Keratinocyte (primary cell): ENCODE results near the gene DISC1. TPM values are rescaled to one million over a fixed set of nuclear protein-coding genes. Genes with fewer than 3 reads are reported as not detected.

Experiments
- DNase-seq: peaks from one replicate; pipeline ENCODE4 v3.0.0-alpha.2; 2011; ENCODE audit warnings: low read depth, missing footprints, low spot score
- FAIRE-seq: peaks from 2 replicates; lab custom pipeline; 2011; peaks lifted over from hg19 to GRCh38; lab: Jason Lieb, UNC
- H2AFZ ChIP-seq: 2 replicates; pipeline ENCODE4 v1.6.0; 2012; ENCODE audit warnings: low read length, control low read depth, inconsistent platforms; ENCODE audit not compliant: control insufficient read depth
- H3K27ac ChIP-seq: 2 replicates; pipeline ENCODE4 v1.5.1; 2011; ENCODE audit warnings: low read length; ENCODE audit not compliant: control insufficient read depth, insufficient read depth
- H3K27me3 ChIP-seq: 3 replicates; pipeline ENCODE4 v1.6.0; 2011; ENCODE audit warnings: low read length; ENCODE audit not compliant: control insufficient read depth, insufficient read depth; ENCODE audit errors: extremely low read depth
- H3K36me3 ChIP-seq, 2 experiments: 2 replicates in 1 of 2; 3 replicates in 1 of 2; pipeline ENCODE4 v1.5.1; 2011; ENCODE audit warnings: low read length in 2 of 2, mild to moderate bottlenecking in 1 of 2; ENCODE audit not compliant: control insufficient read depth in 2 of 2, insufficient read depth in 2 of 2; ENCODE audit errors: extremely low read depth in 1 of 2
- H3K4me1 ChIP-seq: 3 replicates; pipeline ENCODE4 v1.5.1; 2011; ENCODE audit warnings: low read length; ENCODE audit not compliant: control insufficient read depth, insufficient read depth; ENCODE audit errors: extremely low read depth
- H3K4me2 ChIP-seq: 3 replicates; pipeline ENCODE4 v1.6.0; 2011; ENCODE audit warnings: low read depth, low read length; ENCODE audit not compliant: control insufficient read depth, insufficient read depth; ENCODE audit errors: extremely low read depth
- H3K4me3 ChIP-seq, 3 experiments: fragments of 200-600 bp in 1 of 3; sonication (generic) in 1 of 3; 2 replicates in 2 of 3; 3 replicates in 1 of 3; pipeline ENCODE4 v1.5.1; 2011 to 2016; ENCODE audit warnings: low read length in 3 of 3, mild to moderate bottlenecking in 3 of 3, control low read depth in 2 of 3, inconsistent platforms in 1 of 3, low read depth in 1 of 3, mixed read lengths in 1 of 3, mixed run types in 1 of 3, moderate library complexity in 1 of 3; ENCODE audit not compliant: control insufficient read depth in 2 of 3, insufficient read depth in 2 of 3; ENCODE audit errors: extremely low read depth in 1 of 3
- H3K79me2 ChIP-seq: 2 replicates; pipeline ENCODE4 v1.6.0; 2012; ENCODE audit warnings: low read length; ENCODE audit not compliant: control insufficient read depth, insufficient read depth
- H3K9ac ChIP-seq: 3 replicates; pipeline ENCODE4 v1.6.0; 2011; ENCODE audit warnings: low read length; ENCODE audit not compliant: control insufficient read depth, insufficient read depth; ENCODE audit errors: extremely low read depth
- H3K9me1 ChIP-seq: 3 replicates; pipeline ENCODE4 v1.6.0; 2011; ENCODE audit warnings: low read length; ENCODE audit not compliant: control insufficient read depth, insufficient read depth; ENCODE audit errors: extremely low read depth
- H3K9me3 ChIP-seq: 2 replicates; pipeline ENCODE4 v1.5.1; 2012; ENCODE audit warnings: low read depth, low read length; ENCODE audit not compliant: control insufficient read depth
- H4K20me1 ChIP-seq: 3 replicates; pipeline ENCODE4 v1.6.0; 2011; ENCODE audit warnings: low read length; ENCODE audit not compliant: control insufficient read depth, insufficient read depth; ENCODE audit errors: extremely low read depth
- EZH2 ChIP-seq: IDR thresholded peaks from one replicate; pipeline ENCODE4 v1.6.1; 2012; ENCODE audit warnings: inconsistent platforms, mild to moderate bottlenecking, low read length, moderate library complexity
- dilution Hi-C: fragments of 300-500 bp; cut with MboI; formaldehyde crosslinking; loops from one replicate; pipeline ENCODE4 v1.7.0; 2020; ENCODE audit warnings: low sequenced_read_pairs; ENCODE audit not compliant: extremely low pct_ligation_motif_present
- polyA plus RNA-seq, 5 experiments: library from polyadenylated mRNA; depleted of rRNA in 3 of 5; stranded (reverse) in 3 of 5; stranded (forward) in 1 of 5; unstranded in 1 of 5; fragments of >200 nt; gene quantifications; 1 replicate in 1 of 5; 2 replicates in 3 of 5; 3 replicates in 1 of 5; pipeline versions ENCODE4 v1.2.1 to v1.2.3, GENCODE V29; 2011 to 2012; ENCODE audit warnings: missing spikeins in 2 of 5, low read depth in 1 of 5, low replicate concordance in 1 of 5
- TF ChIP-seq, protein P1 (sequence below), 3 experiments: IDR thresholded peaks in 1 of 3; conservative IDR thresholded peaks in 1 of 3; optimal IDR thresholded peaks in 1 of 3; 2 replicates in 2 of 3; 3 replicates in 1 of 3; pipeline versions ENCODE3 to v1.5.1; 2011; ENCODE audit warnings: low read length in 3 of 3, mild to moderate bottlenecking in 3 of 3, moderate library complexity in 2 of 3, control low read depth in 1 of 3, inconsistent platforms in 1 of 3; ENCODE audit not compliant: insufficient read depth in 2 of 3; ENCODE audit errors: extremely low read depth in 1 of 3

DISC1 gene
- polyA plus RNA-seq, 1 donor (not counting 4 experiments of a cell fraction or from before 2014, with no cell fraction given) = 0.47 TPM

DNA sequence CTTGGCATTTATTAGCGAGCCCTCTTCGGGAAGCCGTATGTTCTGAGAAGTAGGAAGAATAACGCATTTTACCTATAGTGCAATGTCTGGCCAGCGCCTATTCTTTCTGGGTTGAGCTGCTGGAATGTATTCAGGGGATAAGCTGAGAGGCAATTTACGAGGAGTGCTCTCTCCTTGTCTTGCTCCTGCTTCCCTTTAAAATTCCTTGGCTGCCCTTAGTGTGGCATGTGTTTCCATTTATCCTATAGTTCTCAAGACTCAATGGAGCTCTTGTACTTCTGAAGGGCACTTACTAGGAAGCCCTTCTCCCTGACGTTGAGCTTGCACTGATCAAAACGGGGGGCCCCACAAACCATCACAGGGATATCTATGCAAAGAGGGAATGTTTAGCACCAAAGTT, 364.6 kb downstream of the DISC1 start:
- no peaks in the 10 kb centered on the region for H3K9me1 ChIP-seq
- no peak for FAIRE-seq
- dilution Hi-C loops = no loop called here

DNA sequence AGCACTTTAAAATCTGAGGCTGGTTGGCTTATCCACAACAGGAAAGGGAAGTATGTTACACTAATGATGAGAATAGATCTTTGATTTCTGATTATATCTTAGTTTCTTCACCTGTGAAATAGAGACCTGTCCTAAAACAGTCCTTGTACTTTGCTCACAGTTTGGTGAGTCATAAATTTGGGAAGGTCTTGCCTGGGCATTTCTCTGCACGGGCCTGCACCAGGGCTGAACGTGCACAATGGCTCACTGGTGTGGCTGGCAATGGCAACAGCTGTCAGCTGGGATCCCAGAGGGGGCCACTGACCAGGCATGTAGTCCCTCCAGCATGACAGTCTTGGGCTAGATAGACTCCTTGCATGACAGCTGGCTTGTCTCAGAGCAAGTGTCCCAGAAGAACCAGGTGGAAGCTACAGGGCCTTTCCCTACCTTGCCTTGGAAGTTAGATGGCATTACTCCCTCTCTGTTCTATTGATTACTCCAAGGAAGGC, 367.4 kb downstream of the DISC1 start:
- no peak overlapping the region for H3K4me3 ChIP-seq
- peak; percentile 23 for FAIRE-seq
- DNase-seq = no peak
- dilution Hi-C loops = no loop called here
- no peaks in the 10 kb centered on the region for H3K9me3 ChIP-seq
- H3K9ac ChIP-seq = no peak overlapping the region
- no peaks in the 10 kb centered on the region for H4K20me1 ChIP-seq
- H3K79me2 ChIP-seq = no peaks in the 10 kb centered on the region
- no peaks in the 10 kb centered on the region for H3K9me1 ChIP-seq
- H3K4me2 ChIP-seq = no peak overlapping the region
- no peak for TF ChIP-seq EZH2
- TF ChIP-seq, protein P1, sequence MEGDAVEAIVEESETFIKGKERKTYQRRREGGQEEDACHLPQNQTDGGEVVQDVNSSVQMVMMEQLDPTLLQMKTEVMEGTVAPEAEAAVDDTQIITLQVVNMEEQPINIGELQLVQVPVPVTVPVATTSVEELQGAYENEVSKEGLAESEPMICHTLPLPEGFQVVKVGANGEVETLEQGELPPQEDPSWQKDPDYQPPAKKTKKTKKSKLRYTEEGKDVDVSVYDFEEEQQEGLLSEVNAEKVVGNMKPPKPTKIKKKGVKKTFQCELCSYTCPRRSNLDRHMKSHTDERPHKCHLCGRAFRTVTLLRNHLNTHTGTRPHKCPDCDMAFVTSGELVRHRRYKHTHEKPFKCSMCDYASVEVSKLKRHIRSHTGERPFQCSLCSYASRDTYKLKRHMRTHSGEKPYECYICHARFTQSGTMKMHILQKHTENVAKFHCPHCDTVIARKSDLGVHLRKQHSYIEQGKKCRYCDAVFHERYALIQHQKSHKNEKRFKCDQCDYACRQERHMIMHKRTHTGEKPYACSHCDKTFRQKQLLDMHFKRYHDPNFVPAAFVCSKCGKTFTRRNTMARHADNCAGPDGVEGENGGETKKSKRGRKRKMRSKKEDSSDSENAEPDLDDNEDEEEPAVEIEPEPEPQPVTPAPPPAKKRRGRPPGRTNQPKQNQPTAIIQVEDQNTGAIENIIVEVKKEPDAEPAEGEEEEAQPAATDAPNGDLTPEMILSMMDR (optimal IDR thresholded peaks at IDR 0.05 in 1 of 3, IDR thresholded peaks at IDR 0.05 in 1 of 3, conservative IDR thresholded peaks at IDR 0.05 in 1 of 3; ENCODE audit: extremely low read depth in 1 of 3, insufficient read depth in 2 of 3, low read length in 3 of 3) = no peak
- H3K27me3 ChIP-seq = no peaks in the 10 kb centered on the region
- H3K4me1 ChIP-seq = peaks cover 5% of the 10 kb centered on the region
- no peak overlapping the region for H3K27ac ChIP-seq
- H3K36me3 ChIP-seq = no peaks in the 10 kb centered on the region
- H2AFZ ChIP-seq = no peak overlapping the region

More for the DNA sequence above, 364.6 kb downstream of the DISC1 start:
- Histone ChIP-seq H3K9ac (no peak overlapping the region), H2AFZ (no peak overlapping the region), H3K4me2 (no peak overlapping the region), H3K79me2 (no peaks in the 10 kb centered on the region), H3K4me1 (peaks cover 5% of the 10 kb centered on the region), H4K20me1 (no peaks in the 10 kb centered on the region), H3K27ac (no peak overlapping the region), H3K36me3 (no peaks in the 10 kb centered on the region), H3K9me3 (no peaks in the 10 kb centered on the region), H3K4me3 (no peak overlapping the region), H3K27me3 (no peaks in the 10 kb centered on the region)
- no peak for DNase-seq
- TF ChIP-seq EZH2 = no peak
- TF ChIP-seq, protein P1 (optimal IDR thresholded peaks at IDR 0.05 in 1 of 3, IDR thresholded peaks at IDR 0.05 in 1 of 3, conservative IDR thresholded peaks at IDR 0.05 in 1 of 3; ENCODE audit: extremely low read depth in 1 of 3, insufficient read depth in 2 of 3, low read length in 3 of 3) = no peak
